ENCODE data around the gene WDR72. TPM values are rescaled to one million over a fixed set of nuclear protein-coding genes. Genes with fewer than 3 reads are reported as not detected.
"Not testable (repeated sequence)": the region's sequence is repeated elsewhere in the genome, so short reads cannot be mapped to it uniquely, and the experiment has no call there.

WDR72 gene
- total RNA-seq, 3 donors from 2014 or later = 0.19 to 0.52 (median 0.41) TPM

DNA sequence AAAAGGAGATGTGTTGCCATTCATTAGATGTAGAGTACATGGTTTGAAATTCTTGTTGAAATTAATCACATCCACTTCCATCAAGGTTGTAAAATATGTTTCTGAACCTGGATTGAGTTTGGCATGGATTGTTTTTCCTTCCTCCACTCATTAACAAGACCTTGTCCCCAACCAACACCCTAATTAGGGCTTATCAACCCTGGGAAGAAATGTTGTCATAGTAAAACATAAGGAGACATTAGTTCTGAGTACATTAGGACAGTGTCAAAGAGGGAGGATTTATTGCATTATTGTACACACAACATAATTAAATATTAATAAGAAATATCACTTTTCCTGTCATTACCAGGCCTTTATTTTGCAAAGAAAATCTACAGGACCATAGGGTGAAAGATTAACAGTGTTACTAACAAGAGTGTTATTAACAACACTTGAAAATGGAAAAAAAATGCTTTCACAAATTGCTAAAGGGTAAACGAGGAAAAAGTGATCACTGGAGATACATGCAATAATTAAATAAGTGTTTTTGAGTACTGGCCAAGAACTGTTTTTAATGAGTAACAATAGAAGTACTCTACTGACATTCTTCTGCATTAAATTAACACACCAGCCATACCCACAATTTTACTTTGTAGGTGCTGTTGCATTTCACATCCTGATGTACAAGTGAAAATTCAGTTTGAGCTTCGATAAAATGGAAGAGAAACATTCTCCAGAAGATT is 30.4 kb upstream of the WDR72 start:
- intact Hi-C loops (cut with DNase I, micrococcal nuclease) = no loop called here
- peaks cover 5% of the 10 kb centered on the region for H3K4me1 ChIP-seq (ENCODE audit: low read depth)
- H3K4me3 ChIP-seq = no peak overlapping the region
- H3K36me3 ChIP-seq (ENCODE audit: low read depth) = no peaks in the 10 kb centered on the region
- no peak for DNase-seq
- no peaks in the 10 kb centered on the region for H3K9me3 ChIP-seq
- no peak for ATAC-seq
- TF ChIP-seq, protein P1, sequence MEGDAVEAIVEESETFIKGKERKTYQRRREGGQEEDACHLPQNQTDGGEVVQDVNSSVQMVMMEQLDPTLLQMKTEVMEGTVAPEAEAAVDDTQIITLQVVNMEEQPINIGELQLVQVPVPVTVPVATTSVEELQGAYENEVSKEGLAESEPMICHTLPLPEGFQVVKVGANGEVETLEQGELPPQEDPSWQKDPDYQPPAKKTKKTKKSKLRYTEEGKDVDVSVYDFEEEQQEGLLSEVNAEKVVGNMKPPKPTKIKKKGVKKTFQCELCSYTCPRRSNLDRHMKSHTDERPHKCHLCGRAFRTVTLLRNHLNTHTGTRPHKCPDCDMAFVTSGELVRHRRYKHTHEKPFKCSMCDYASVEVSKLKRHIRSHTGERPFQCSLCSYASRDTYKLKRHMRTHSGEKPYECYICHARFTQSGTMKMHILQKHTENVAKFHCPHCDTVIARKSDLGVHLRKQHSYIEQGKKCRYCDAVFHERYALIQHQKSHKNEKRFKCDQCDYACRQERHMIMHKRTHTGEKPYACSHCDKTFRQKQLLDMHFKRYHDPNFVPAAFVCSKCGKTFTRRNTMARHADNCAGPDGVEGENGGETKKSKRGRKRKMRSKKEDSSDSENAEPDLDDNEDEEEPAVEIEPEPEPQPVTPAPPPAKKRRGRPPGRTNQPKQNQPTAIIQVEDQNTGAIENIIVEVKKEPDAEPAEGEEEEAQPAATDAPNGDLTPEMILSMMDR (IDR thresholded peaks at IDR 0.05) = no peak

GRCh38 chr15:53786401-53786800 is 26.9 kb upstream of the WDR72 start:
- no peak overlapping the region for H3K4me3 ChIP-seq
- intact Hi-C loops (cut with DNase I, micrococcal nuclease) = no loop called here
- DNase-seq (peak in 1 of 3 donors; percentile 70), ATAC-seq (peak; percentile 99)
- peaks cover 5% of the 10 kb centered on the region for H3K4me1 ChIP-seq (ENCODE audit: low read depth)
- no peaks in the 10 kb centered on the region for H3K36me3 ChIP-seq (ENCODE audit: low read depth)
- TF ChIP-seq, protein P1 (IDR thresholded peaks at IDR 0.05) = no peak
- H3K9me3 ChIP-seq = no peaks in the 10 kb centered on the region

DNA sequence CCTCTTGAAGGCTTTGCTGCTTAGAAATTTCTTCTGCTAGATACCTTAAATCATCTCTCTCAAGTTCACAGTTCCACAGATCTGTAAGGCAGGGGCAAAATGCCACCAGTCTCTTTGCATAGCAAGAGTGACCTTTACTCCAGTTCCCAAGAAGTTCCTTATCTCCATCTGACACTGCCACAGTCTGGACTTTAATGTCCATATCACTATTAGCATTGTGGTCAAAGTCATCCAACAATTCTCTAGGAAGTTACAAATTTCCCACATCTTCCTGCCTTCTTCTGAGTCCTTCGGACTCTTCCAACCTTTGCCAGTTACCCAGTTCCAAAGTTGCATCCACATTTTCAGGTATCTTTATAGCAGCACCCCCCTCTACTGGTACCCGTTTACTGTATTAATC is 25.8 kb upstream of the WDR72 start:
- H3K4me1 ChIP-seq (ENCODE audit: low read depth); H3K9me3 ChIP-seq; intact Hi-C loops (cut with DNase I, micrococcal nuclease); H3K4me3 ChIP-seq; DNase-seq; H3K36me3 ChIP-seq (ENCODE audit: low read depth); ATAC-seq: not testable (repeated sequence)

- TF ChIP-seq, protein P1 (IDR thresholded peaks at IDR 0.05) = no peak
- intact Hi-C loops (cut with DNase I, micrococcal nuclease) = no loop called here
These were observed 3.5 kb upstream of the WDR72 start for GRCh38 chr15:53762916-53763315.

GRCh38 chr15:53758412-53758811 is 1.1 kb downstream of the WDR72 start:
- no peak for ATAC-seq
- no peaks in the 10 kb centered on the region for H3K4me1 ChIP-seq (ENCODE audit: low read depth)
- TF ChIP-seq, protein P1 (IDR thresholded peaks at IDR 0.05) = no peak
- intact Hi-C loops (cut with DNase I, micrococcal nuclease) = no loop called here
- H3K36me3 ChIP-seq (ENCODE audit: low read depth) = no peaks in the 10 kb centered on the region
- no peak overlapping the region for H3K4me3 ChIP-seq
- H3K9me3 ChIP-seq = no peaks in the 10 kb centered on the region
- DNase-seq = no peak

More at GRCh38 chr15:53762916-53763315, 3.5 kb upstream of the WDR72 start:
- DNase-seq (no peak), ATAC-seq (no peak)
- no peaks in the 10 kb centered on the region for H3K36me3 ChIP-seq (ENCODE audit: low read depth)
- H3K9me3 ChIP-seq = no peaks in the 10 kb centered on the region
- H3K4me1 ChIP-seq (ENCODE audit: low read depth) = no peaks in the 10 kb centered on the region
- H3K4me3 ChIP-seq = no peak overlapping the region

- Histone ChIP-seq H3K4me1 (ENCODE audit: low read depth) (no peaks in the 10 kb centered on the region), H3K36me3 (ENCODE audit: low read depth) (no peaks in the 10 kb centered on the region), H3K4me3 (no peak overlapping the region), H3K9me3 (no peaks in the 10 kb centered on the region)
- TF ChIP-seq, protein P1 (IDR thresholded peaks at IDR 0.05) = no peak
- intact Hi-C loops (cut with DNase I, micrococcal nuclease) = no loop called here
- DNase-seq (no peak), ATAC-seq (no peak)
These were observed 1.6 kb downstream of the WDR72 start for GRCh38 chr15:53757906-53758305.

All from mucosa of descending colon (tissue), 3 donors.